NCI-H460 (cell line): Measurements from ENCODE around the gene NKD1. TPM values are rescaled to one million over a fixed set of nuclear protein-coding genes. Genes with fewer than 3 reads are reported as not detected.
"Not testable (repeated sequence)": the region's sequence is repeated elsewhere in the genome, so short reads cannot be mapped to it uniquely, and the experiment has no call there.

Experiments used
- DNase-seq: peaks from one replicate; pipeline ENCODE4 v3.0.0-alpha.2; 2016; ENCODE audit warnings: low read depth; ENCODE audit errors: extremely low read depth
- total RNA-seq: library from RNA; depleted of rRNA; stranded (reverse); fragments of >200 nt; shearing (Covaris generic); gene quantifications from 2 replicates; pipeline ENCODE4 v1.2.3, GENCODE V29; 2014

Gene NKD1
- total RNA-seq, 1 experiment from 2014 or later, result 0.05 TPM

DNA sequence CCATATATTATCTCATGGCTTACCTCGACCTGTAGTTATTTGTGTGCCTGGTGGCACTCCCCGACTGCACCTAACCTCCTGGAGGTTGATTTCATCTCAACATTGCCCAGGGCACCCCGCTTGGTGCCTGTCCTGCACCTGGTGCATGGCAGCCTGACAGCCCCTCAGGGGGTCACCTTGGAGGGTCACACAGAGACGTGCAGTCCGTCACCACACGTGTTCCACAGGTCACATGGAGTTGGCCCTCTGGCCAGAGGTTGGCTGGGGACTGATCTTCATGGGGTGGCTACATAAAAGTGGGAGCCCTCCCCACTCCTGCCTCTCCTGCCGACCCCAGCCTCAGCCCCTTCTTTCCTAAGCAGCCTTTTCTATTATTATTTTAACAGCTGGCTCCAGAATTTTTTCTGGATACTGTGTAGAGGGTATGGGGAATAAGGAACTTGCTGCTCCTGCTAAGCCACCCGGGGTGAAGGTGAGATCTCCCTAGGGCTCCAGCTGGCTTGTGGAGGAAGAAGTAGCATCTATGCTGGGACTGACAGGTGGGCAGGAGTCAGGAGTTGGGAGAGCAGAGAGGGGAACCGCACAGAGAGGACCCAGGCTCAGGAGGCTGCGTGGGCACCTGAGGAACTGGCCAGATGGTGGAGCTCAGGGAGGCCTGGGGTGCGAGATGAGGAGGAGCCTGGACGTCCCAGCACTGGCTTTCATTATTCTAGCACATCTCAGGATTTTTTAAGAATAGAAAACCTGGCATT lies 12.5 kb upstream of the NKD1 start:
- no peak for DNase-seq

GRCh38 chr16:50536258-50536645 lies 11.9 kb upstream of the NKD1 start:
- not testable (repeated sequence) for DNase-seq

DNA sequence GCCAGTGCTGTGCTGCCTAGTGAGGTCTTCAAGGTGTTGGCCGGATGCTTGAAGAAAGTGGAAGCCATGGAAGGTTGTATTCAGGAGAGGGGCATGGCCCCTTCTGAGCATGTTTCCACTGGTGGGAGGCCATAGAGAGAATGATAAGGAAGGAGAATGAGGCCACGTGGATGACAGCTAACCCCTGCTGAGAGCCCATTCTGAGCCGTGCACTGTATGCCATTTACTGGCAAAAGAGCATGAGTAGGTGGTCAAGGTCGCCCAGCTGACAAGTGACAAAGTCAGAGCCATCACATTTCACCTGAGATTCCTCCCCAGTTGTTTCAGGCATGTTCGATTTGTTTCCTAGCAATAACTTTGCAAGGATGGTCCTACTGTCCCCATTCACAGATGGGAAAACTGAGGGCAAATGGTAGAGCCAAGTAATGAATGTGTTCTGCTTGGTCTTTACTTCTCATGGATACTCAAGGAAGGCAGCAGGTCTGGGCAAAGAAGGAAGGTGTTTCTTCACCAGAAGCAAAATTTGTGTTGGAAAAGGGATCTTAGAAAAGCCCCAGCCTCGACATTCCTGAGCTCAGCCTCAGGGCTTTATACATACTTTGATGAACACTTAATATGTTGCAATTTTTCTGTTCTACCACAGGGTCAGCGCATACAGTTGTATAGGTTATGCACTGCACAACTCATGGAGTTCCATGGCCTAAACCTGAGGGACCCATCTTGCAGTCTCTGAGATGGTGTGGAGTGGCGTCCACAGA lies 10.5 kb upstream of the NKD1 start:
- no peak for DNase-seq

DNA sequence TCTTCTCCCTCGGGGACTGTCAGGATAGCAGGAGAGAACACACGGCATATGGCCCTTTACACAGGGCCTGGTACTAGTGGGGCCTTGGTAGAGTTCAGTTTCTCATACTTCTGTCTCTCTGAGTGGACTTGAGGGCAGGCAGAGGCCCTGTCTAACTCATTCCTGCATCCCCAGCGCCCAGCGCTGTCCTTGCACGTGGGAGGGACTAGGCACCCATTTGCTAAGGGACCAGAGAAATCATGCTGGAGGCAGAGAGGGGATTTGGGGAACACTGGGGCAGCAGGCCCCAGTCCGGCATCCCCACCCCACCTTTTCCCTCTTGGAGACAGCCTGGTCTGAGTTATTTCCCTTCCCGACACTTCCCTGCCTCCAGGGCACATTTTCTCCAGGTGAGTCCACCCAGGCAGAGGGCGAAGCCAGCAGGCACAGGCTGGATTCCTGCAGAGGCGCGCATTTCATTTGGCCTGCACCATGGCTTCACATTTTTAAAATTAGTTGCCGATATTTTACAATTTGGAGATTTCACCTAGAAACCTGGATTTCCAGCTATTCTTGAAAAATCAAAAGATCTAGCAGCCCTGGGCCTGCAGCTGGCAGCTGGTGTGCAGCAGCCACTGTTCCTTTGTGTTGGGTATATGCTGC lies 9.7 kb upstream of the NKD1 start:
- no peak for DNase-seq

DNA sequence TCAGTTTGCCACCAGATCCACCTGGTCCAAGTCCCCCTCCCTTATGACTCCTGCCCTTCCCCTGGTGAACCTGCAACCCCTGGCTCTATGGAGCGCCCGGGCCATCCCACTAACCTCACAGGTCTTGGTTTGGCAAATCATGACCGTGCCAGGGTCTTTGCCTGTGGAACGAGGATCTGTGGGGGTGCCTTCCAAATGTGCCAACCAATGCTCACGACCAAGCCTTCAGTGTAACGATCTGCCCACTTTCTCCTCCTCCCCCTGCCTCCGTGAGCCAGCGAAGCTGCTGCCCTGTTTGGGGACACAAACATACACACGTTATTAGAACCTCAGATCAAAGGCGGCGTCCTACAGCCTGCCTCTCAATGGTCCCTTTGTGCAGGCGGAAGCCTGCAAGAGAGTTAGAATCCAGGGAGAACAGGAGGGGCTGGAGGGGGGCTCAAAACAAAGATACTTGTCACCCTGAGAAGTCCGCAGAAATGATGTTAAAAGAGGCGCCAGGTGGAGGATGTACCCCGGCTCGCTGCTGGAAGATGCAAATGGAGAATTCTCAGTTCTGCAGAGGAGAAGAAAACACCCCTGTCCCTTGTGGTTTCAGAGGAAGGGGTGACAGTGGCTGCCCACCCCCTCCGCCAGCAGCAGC lies 9.0 kb upstream of the NKD1 start:
- no peak for DNase-seq

- DNase-seq, result no peak
Measured at GRCh38 chr16:50539822-50540710, 8.1 kb upstream of the NKD1 start.

- DNase-seq, result no peak
Measured at GRCh38 chr16:50540711-50541007, 7.5 kb upstream of the NKD1 start.

DNA sequence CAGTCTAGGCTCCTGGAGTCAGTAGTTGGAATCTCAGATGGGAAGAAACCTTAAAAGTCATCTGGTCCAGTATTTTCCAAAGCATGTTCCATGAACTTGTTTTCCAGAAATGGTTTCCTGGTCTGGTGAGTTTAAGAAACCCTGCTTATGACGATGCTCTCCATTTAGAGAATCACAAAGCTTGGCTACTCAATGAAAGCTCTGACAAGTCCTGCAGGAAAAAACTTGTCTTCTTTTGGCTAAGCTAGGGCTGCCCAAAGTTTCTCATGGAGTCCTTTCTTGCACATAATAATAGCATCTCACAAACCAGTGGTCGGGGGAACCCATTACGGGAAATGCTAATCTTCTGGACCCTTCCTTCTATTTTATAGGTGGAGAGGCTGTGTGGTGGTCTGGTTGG lies 5.5 kb upstream of the NKD1 start:
- DNase-seq, result no peak

- DNase-seq, result no peak
Measured at GRCh38 chr16:50546125-50546524, 2.1 kb upstream of the NKD1 start.

DNA sequence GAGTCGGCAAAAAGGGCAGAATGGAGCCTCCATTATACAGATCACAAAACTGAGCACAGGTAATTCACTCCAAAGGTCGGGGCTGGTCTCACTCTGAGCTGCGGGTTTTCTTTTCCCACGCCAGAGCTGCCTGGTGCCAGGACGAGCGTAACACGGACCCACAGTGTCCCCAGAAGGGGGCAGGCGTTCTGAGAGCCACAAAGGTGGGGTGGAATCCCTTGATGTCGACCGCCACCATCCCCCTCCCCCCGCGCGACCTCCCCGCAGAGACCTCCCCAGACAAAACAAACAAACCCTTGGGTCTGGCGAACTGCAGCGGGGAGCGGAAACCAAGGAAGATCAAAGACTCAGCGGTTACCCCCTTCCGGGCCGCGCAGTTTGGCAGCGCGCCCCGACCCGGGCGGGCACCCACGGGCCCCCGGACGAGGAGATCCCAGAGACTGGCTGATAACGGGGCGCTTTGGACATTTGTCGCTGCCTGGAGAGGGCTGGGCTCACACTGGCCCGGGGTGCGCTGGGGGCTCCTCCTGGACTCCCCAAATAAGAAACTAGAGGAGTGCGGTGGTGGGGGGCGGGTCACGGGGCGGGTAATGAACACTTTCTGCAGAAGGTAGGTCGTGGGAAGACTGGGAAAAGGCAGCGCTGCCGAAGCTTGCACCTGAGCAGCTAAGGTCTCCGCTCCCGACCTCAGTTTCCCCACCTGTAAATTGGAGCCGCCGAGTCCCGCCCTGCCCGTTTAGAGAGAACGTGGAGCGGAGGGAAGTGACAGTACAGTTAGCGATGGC lies 664 bp upstream of the NKD1 start:
- peak; percentile 17 for DNase-seq

- no peak for DNase-seq
Measured at GRCh38 chr16:50548909-50549560, 839 bp downstream of the NKD1 start.

DNA sequence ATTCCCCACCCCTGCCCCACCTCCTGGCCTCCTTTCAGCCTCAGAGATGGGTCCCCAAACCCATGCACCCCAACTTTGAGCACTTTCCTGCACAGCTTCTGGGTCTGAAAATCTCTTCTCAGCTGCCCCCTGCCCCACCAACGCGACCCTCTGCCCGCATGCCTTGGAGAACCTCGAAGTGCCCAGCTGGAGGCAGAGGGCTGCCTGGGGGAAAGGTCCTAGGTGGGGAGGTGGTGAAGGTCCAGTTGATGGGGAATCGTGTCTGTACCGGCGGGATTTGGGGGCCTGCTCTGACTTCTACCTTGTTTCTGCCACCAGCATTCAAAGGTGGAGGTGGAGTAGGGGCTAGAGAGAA lies 1.3 kb downstream of the NKD1 start:
- DNase-seq, result no peak

GRCh38 chr16:50550035-50550434 lies 1.8 kb downstream of the NKD1 start:
- no peak for DNase-seq

GRCh38 chr16:50550866-50551641 lies 2.9 kb downstream of the NKD1 start:
- no peak for DNase-seq

DNA sequence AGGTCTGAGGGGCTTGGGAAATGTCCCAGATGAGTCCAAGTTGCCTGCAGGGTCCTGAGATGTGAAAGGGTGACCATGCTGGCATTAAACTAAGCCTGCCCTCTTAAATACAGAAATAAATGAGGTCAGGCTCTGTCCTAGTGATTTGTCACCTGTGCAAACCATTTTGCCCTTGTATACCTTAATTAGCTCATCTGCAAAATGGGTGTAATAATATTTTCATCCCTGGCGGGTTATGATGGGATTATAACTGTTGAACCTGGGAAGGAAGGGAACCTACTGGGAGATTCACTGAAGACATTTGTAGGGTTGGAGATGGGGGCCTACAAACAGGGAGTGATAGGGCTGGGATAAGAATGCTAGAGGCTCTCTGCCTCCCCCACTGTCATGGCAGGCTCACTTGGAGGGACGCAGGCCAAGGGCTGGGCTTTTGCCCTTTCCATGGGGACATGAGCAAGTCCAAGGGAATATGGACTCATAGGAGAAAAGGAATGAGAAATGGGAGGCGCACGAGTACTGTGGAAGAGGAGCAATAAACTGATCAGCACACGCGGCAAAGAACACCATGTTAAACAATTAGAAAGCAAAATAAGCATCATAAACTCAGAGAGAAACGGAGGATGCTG lies 4.4 kb downstream of the NKD1 start:
- DNase-seq, result no peak

- no peak for DNase-seq
Measured at GRCh38 chr16:50553182-50553710, 5.0 kb downstream of the NKD1 start.

DNA sequence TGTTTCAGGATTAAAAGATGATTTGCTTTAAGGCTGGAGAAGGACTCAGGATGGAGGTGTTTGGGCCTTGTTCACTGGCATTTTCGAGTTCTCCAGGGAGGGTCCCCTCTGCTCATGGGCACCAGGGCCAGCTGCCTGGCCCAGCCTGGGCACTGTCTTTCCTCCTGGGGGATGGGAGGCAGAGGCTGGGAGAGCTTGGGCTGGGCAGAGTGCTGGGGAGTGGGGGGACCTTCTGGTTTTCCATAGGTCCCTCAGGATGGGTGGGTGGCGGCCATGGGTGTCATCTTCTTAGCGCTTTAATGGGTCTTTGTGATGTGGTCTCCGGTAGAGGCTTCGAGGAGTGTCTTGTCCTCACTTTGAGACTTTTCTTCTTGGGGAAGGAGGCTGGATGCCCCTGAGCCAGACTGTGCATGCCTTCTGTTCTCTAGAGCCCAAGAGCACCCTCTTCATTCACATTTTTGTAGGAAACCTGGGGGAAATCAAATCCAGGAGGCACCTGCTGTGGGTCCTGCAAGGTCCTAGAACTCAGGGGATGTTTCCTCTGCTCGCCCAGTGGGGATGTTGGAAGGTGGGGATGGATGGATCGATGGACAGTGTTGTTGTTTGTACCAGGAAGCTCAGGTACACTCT lies 5.7 kb downstream of the NKD1 start:
- no peak for DNase-seq
